ENCODE results near the gene GRAP2. TPM values are rescaled to one million over a fixed set of nuclear protein-coding genes. Genes with fewer than 3 reads are reported as not detected.

GRAP2 gene
- total and polyA plus RNA-seq, 2 of the 8 experiments (the other 6 are each of a cell fraction or from before 2014, with no cell fraction given) = 0.08 TPM; not detected in 1

GRCh38 chr22:39896313-39896996, 4.4 kb upstream of the GRAP2 start:
- WGBS, 2 experiments (ENCODE audit: extremely low coverage in 1 of 2, insufficient coverage in 1 of 2, insufficient read length in 1 of 2, insufficient replicate concordance in 2 of 2, low coverage in 1 of 2, low lambda C conversion rate in 2 of 2, missing lambda C conversion rate in 1 of 2) = 84% methylated on average over 6 of the region's 6 CpGs; no CpG with 5 or more reads in 1 of the 2 experiments
- H3K27me3 ChIP-seq (replicated peaks in 1 of 4; ENCODE audit: control insufficient read depth in 3 of 4, extremely low read depth in 1 of 4, insufficient read depth in 3 of 4, low read length in 3 of 4) = no peaks in the 10 kb centered on the region
- no peak overlapping the region for H2BK5ac ChIP-seq (ENCODE audit: low read depth, low read length)
- no peaks in the 10 kb centered on the region for H3K9me3 ChIP-seq (ENCODE audit: insufficient read depth in 2 of 2, low read depth in 1 of 2, low read length in 1 of 2)
- H2BK15ac ChIP-seq (ENCODE audit: low read length) = no peak overlapping the region
- TF ChIP-seq RAD21 (IDR thresholded peaks at IDR 0.05 in 1 of 2, conservative IDR thresholded peaks at IDR 0.05 in 1 of 2; ENCODE audit: low read depth in 2 of 2, low read length in 2 of 2) (0 out of 4 replicates have a peak, but pooled peaks of 1 of the 2 experiments have one; percentile 3), CBX8 (IDR thresholded peaks at IDR 0.05; ENCODE audit: borderline replicate concordance, low read depth, low read length) (no peak)
- no peak overlapping the region for H3K4me3 ChIP-seq (ENCODE audit: extremely low read depth in 1 of 4, insufficient read depth in 2 of 4, low read depth in 3 of 4, low read length in 4 of 4)
- POLR2A ChIA-PET (ENCODE audit: partially characterized antibody) = no interaction called here
- FAIRE-seq = no peak
- no peak overlapping the region for H3K56ac ChIP-seq (replicated peaks; ENCODE audit: insufficient read length, low read depth, low read length)
- H3K27ac ChIP-seq (ENCODE audit: low read depth, low read length) = no peak overlapping the region
- H4K91ac ChIP-seq (replicated peaks; ENCODE audit: insufficient read length, low read length) = no peak overlapping the region
- no peak overlapping the region for H3K4me2 ChIP-seq (ENCODE audit: insufficient read depth in 1 of 2, low read depth in 2 of 2, low read length in 2 of 2)
- H2AK5ac ChIP-seq (ENCODE audit: low read depth, low read length) = no peak overlapping the region
- no peak overlapping the region for H3K14ac ChIP-seq (ENCODE audit: insufficient read length)
- no peak overlapping the region for H4K8ac ChIP-seq (ENCODE audit: extremely low read depth, insufficient read depth, low read length)
- H4K20me1 ChIP-seq (replicated peaks in 1 of 2; ENCODE audit: control insufficient read depth in 1 of 2, insufficient read depth in 2 of 2, low read length in 2 of 2) = no peaks in the 10 kb centered on the region
- H2BK120ac ChIP-seq (replicated peaks; ENCODE audit: low read depth, low read length) = no peak overlapping the region
- DNase-seq (ENCODE audit: low read depth in 1 of 2, low spot score in 2 of 2) = no peak
- H3K79me2 ChIP-seq (ENCODE audit: control insufficient read depth in 1 of 2, insufficient read depth in 2 of 2, low read length in 2 of 2) = no peaks in the 10 kb centered on the region
- H3K18ac ChIP-seq (ENCODE audit: extremely low read depth, low read length) = no peak overlapping the region
- CTCF ChIA-PET (ENCODE audit: partially characterized antibody) = interaction anchor here (0.6 to 1.5 kb wide), 4 partner anchors 16 to 129 kb away, joined by 3 to 4 read pairs (median 3); no protein-coding TSS in a partner anchor
- H2BK12ac ChIP-seq (ENCODE audit: low read depth, low read length) = no peak overlapping the region
- H2BK20ac ChIP-seq (ENCODE audit: low read length) = no peak overlapping the region
- H3K9ac ChIP-seq (replicated peaks in 1 of 4; ENCODE audit: extremely low read depth in 1 of 4, low read depth in 3 of 4, low read length in 3 of 4) = no peak overlapping the region
- no peak overlapping the region for H2AFZ ChIP-seq (ENCODE audit: low read length)
- H3K23ac ChIP-seq (ENCODE audit: insufficient read length) = no peak overlapping the region
- no peak overlapping the region for H4K5ac ChIP-seq (ENCODE audit: insufficient read length, low read depth, low read length)
- H3K4me1 ChIP-seq (replicated peaks in 1 of 4; ENCODE audit: control insufficient read depth in 3 of 4, insufficient read depth in 4 of 4, low read length in 3 of 4) = peaks cover 0 to 5% (median 0%) of the 10 kb centered on the region in 4 experiments; a peak in 1 of 7 replicates
- H3K79me1 ChIP-seq (ENCODE audit: low read depth, low read length) = no peaks in the 10 kb centered on the region
- H3K4ac ChIP-seq (replicated peaks; ENCODE audit: insufficient read length, low read depth, low read length) = no peak overlapping the region
- no peaks in the 10 kb centered on the region for H3K23me2 ChIP-seq (ENCODE audit: low read depth, low read length)
- no peaks in the 10 kb centered on the region for H3K36me3 ChIP-seq (ENCODE audit: control insufficient read depth in 2 of 4, insufficient read depth in 4 of 4, low read length in 3 of 4)

Measured in H1 (cell line).